Breast epithelium (tissue), 3 donors: ENCODE measurements around the gene FAM177B.

ENCODE experiments used
- POLR2AphosphoS5 ChIP-seq, 3 donors: sonication (generic); formaldehyde crosslinking; IDR thresholded peaks; one replicate each; pipeline ENCODE4 v1.6.1; 2017; ENCODE audit warnings: antibody characterized with exemption in 3 of 3
- TF ChIP-seq, protein P1 (sequence below), 3 donors: fragments of 450-650 bp; IDR thresholded peaks; one replicate each; pipeline ENCODE4 v1.5.1; 2016 to 2017; ENCODE audit warnings: antibody characterized with exemption in 3 of 3, mild to moderate bottlenecking in 3 of 3, moderate library complexity in 3 of 3

DNA sequence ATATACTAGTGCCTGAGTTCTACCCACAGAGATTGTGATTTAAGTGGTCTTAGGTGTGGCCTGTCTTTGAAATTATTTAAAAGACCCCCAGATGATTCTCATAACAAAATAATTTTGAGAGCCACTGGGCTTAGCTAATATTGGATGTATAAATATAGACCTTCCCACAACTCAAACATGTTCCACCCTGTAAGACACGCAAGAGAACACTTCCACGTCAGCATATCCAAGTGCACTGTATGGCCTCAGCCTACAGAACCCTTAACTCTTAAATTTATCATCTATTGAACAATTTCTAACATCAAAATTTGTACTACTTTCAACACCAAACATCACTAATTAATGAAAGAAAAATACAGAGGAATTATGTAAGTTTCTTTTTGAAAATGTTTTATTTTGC lies 2.5 kb downstream of the FAM177B start:
- no peak for TF ChIP-seq POLR2AphosphoS5 (IDR thresholded peaks at IDR 0.05)
- TF ChIP-seq, protein P1, sequence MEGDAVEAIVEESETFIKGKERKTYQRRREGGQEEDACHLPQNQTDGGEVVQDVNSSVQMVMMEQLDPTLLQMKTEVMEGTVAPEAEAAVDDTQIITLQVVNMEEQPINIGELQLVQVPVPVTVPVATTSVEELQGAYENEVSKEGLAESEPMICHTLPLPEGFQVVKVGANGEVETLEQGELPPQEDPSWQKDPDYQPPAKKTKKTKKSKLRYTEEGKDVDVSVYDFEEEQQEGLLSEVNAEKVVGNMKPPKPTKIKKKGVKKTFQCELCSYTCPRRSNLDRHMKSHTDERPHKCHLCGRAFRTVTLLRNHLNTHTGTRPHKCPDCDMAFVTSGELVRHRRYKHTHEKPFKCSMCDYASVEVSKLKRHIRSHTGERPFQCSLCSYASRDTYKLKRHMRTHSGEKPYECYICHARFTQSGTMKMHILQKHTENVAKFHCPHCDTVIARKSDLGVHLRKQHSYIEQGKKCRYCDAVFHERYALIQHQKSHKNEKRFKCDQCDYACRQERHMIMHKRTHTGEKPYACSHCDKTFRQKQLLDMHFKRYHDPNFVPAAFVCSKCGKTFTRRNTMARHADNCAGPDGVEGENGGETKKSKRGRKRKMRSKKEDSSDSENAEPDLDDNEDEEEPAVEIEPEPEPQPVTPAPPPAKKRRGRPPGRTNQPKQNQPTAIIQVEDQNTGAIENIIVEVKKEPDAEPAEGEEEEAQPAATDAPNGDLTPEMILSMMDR (IDR thresholded peaks at IDR 0.05): no peak
